ENCODE data around the gene CC2D1B. TPM values are rescaled to one million over a fixed set of nuclear protein-coding genes. Genes with fewer than 3 reads are reported as not detected.

The CC2D1B gene
- total RNA-seq, 2 experiments from 2014 or later, result 29.2 to 38.1 TPM

DNA sequence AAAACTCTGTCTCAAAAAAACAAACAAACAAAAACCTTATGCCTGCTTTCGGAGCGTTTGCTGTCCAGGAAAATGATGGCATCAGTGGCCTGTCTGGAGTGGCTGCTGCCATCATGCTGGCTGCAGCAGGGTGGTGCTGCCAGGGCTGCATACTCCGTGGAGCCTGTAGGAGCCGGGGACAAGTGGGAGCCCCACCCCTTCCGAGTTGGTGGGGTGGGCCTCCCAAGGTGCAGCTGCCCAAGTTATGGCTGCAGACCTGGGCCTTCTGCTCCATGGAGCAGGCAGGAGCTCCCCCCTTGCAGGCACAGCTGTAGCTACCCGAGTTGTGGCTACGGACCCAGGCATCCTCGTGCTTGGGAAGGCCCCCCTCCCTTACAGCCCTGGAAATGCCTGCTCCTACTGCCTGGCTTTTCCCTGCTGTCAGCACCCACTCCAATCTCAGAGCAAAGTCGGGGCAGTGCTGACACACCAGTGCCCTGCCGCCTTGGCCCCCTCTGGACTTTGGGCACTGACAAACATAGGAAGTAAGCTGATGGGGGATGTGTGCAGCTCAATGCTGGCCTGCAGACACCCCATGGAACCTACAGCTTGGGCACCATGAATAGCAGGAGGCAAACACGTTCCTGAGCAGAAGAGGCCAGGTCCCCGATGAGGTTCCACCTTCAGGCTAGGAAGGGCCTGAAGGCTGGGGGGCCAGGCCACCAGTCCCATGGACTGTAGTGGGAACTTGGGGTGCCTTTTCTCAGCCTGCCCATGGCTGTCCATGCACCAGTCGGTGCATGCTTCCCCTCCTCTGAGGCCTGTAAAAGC, 60.4 kb downstream of the CC2D1B start:
- Histone ChIP-seq H3K9me2 (ENCODE audit: insufficient read depth, low read length) (no peaks in the 10 kb centered on the region), H3K9me3 (ENCODE audit: low read length) (no peaks in the 10 kb centered on the region), H3K4me2 (ENCODE audit: low read length) (no peak overlapping the region), H3K27ac (ENCODE audit: low read depth, low read length, poor library complexity, severe bottlenecking) (no peak overlapping the region), H3K4me1 (ENCODE audit: insufficient read depth, low read length, poor library complexity, severe bottlenecking) (no peaks in the 10 kb centered on the region), H3K79me2 (ENCODE audit: insufficient read depth, low read depth, low read length) (no peaks in the 10 kb centered on the region), H4K20me1 (ENCODE audit: insufficient read depth, low read length) (no peaks in the 10 kb centered on the region), H3K4me3 (ENCODE audit: low read depth, low read length, poor library complexity, severe bottlenecking) (no peak overlapping the region), H3K36me3 (ENCODE audit: insufficient read depth, low read length) (no peaks in the 10 kb centered on the region), H2AFZ (ENCODE audit: low read length) (no peak overlapping the region)
- no peak for TF ChIP-seq EZH2phosphoT487 (IDR thresholded peaks at IDR 0.05; ENCODE audit: borderline replicate concordance, low read depth, low read length)
- TF ChIP-seq, protein P1, sequence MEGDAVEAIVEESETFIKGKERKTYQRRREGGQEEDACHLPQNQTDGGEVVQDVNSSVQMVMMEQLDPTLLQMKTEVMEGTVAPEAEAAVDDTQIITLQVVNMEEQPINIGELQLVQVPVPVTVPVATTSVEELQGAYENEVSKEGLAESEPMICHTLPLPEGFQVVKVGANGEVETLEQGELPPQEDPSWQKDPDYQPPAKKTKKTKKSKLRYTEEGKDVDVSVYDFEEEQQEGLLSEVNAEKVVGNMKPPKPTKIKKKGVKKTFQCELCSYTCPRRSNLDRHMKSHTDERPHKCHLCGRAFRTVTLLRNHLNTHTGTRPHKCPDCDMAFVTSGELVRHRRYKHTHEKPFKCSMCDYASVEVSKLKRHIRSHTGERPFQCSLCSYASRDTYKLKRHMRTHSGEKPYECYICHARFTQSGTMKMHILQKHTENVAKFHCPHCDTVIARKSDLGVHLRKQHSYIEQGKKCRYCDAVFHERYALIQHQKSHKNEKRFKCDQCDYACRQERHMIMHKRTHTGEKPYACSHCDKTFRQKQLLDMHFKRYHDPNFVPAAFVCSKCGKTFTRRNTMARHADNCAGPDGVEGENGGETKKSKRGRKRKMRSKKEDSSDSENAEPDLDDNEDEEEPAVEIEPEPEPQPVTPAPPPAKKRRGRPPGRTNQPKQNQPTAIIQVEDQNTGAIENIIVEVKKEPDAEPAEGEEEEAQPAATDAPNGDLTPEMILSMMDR (conservative IDR thresholded peaks at IDR 0.05; ENCODE audit: low read length), result no peak
- DNase-seq (ENCODE audit: low spot score), result no peak
- ChIA-PET POLR2A (interaction anchor here (0.6 kb wide), 1 partner anchor 556 kb away, joined by 3 read pairs; no protein-coding TSS in a partner anchor), CTCF (ENCODE audit: unreplicated experiment) (no interaction called here)
- intact Hi-C loops (cut with micrococcal nuclease; ENCODE audit: unreplicated experiment), result no loop called here
- no TSS peak for BruUV-seq (replicated peaks)

Other genes starting within 250 kb of the CC2D1B start
- gene ZFYVE9, start 224.1 kb downstream of the CC2D1B start, total RNA-seq (2014; rRNA removed; shearing (Covaris generic)), result 5.6 and 9.4 TPM in 2 replicates
- gene ZFYVE9, start 224.1 kb downstream of the CC2D1B start, total RNA-seq (2022), result 3.7 and 4.0 TPM in 2 replicates
- 30.9 and 37.7 TPM in 2 replicates for gene ORC1, start 38.2 kb upstream of the CC2D1B start, total RNA-seq (2014; rRNA removed; shearing (Covaris generic))
- 39.0 and 40.4 TPM in 2 replicates for gene ORC1, start 38.2 kb upstream of the CC2D1B start, total RNA-seq (2022)
- 23.6 and 31.8 TPM in 2 replicates for gene PRPF38A, start 38.4 kb upstream of the CC2D1B start, total RNA-seq (2014; rRNA removed; shearing (Covaris generic))
- 82.3 and 83.4 TPM in 2 replicates for gene PRPF38A, start 38.4 kb upstream of the CC2D1B start, total RNA-seq (2022)
- 72.4 and 102 TPM in 2 replicates for gene TUT4, start 186.9 kb upstream of the CC2D1B start, total RNA-seq (2014; rRNA removed; shearing (Covaris generic))
- gene TUT4, start 186.9 kb upstream of the CC2D1B start, total RNA-seq (2022), result 70.8 and 81.1 TPM in 2 replicates
- not detected in 2 replicates for gene GPX7, start 236.2 kb upstream of the CC2D1B start, total RNA-seq (2014; rRNA removed; shearing (Covaris generic))
- not detected in 2 replicates for gene GPX7, start 236.2 kb upstream of the CC2D1B start, total RNA-seq (2022)